GM12892 (cell line): Measurements from ENCODE around the gene QRICH2.

ENCODE experiments used
- POLR2AphosphoS5 ChIP-seq: IDR thresholded peaks from 2 replicates; pipeline ENCODE4 v1.6.1; 2011; ENCODE audit warnings: low read depth, low read length, control low read depth
- TAF1 ChIP-seq: IDR thresholded peaks from 2 replicates; pipeline ENCODE4 v1.6.1; 2011; ENCODE audit warnings: low read depth, mild to moderate bottlenecking, control low read depth, low read length, borderline replicate concordance

DNA sequence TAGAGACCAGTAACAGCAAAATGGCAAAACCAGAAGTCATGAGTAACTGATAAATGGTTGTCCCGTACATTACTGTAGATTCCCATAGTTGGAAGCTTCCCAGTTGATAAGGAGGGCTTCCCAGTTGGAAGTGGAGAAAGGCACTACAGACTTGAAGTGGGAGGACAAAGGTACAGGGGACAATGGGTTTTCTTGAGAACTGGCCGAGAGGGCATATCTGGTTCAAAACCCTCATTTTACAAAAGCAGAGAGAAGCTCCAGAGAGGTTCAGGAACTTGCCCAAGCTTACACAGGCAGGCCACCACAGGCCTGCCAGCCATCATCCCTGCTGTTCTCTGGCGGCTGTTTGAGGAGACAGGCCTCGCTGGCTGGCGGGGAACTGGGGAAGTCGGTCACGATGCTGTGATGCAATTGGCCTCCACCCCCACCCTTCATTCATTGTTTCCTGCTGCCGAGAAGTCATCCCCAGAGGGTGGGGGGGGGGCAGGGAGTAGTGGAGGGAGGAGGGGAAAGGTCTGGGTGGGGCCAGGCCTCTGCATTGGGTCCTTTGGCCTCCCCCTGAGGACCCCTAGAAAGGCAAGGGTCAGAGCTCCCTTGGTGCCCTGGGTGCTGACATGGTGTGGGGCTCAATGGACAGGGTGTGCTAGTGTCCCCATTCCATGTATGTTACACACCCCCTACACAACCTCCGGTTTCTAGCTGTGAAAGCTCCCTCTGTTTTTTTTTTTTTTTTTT lies 39.9 kb downstream of the QRICH2 start:
- TF ChIP-seq TAF1 (peak; percentile 80), POLR2AphosphoS5 (peak; percentile 96)
